Measurements from ENCODE around the gene TMTC3.
"Not testable (repeated sequence)": the region's sequence is repeated elsewhere in the genome, so short reads cannot be mapped to it uniquely, and the experiment has no call there.

- TF ChIP-seq, protein P1, sequence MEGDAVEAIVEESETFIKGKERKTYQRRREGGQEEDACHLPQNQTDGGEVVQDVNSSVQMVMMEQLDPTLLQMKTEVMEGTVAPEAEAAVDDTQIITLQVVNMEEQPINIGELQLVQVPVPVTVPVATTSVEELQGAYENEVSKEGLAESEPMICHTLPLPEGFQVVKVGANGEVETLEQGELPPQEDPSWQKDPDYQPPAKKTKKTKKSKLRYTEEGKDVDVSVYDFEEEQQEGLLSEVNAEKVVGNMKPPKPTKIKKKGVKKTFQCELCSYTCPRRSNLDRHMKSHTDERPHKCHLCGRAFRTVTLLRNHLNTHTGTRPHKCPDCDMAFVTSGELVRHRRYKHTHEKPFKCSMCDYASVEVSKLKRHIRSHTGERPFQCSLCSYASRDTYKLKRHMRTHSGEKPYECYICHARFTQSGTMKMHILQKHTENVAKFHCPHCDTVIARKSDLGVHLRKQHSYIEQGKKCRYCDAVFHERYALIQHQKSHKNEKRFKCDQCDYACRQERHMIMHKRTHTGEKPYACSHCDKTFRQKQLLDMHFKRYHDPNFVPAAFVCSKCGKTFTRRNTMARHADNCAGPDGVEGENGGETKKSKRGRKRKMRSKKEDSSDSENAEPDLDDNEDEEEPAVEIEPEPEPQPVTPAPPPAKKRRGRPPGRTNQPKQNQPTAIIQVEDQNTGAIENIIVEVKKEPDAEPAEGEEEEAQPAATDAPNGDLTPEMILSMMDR (IDR thresholded peaks at IDR 0.05), result not testable (repeated sequence)
- not testable (repeated sequence) for TF ChIP-seq POLR2A (IDR thresholded peaks at IDR 0.05)
Measured at GRCh38 chr12:88139711-88140110, 2.4 kb upstream of the TMTC3 start.

All from testis (tissue), 2 donors.